ENCODE measurements around the gene ISM1.

DNA sequence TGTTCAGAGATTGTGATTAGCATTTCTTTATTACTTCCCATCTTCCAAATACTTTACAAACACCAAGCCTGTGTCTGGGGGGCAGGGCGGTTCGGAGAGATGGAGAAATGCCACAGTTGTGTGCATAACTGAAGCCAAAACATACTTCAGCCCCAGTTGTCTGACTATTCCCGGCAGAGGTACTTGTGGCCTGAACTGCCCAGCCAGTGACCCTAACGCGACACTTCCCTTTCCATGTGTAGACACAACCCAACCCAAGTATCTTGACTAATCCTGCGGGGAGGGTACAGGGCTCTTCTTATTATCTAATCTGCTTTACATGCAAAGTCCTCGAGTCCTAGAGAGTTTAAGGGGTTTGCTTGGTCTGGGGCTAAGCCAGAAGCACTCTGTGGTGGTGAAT is 46.2 kb downstream of the ISM1 start:
- no peak for TF ChIP-seq EZH2 (IDR thresholded peaks at IDR 0.05; ENCODE audit: borderline replicate concordance, low read depth, low read length, severe bottlenecking)
- TF ChIP-seq, protein P1, sequence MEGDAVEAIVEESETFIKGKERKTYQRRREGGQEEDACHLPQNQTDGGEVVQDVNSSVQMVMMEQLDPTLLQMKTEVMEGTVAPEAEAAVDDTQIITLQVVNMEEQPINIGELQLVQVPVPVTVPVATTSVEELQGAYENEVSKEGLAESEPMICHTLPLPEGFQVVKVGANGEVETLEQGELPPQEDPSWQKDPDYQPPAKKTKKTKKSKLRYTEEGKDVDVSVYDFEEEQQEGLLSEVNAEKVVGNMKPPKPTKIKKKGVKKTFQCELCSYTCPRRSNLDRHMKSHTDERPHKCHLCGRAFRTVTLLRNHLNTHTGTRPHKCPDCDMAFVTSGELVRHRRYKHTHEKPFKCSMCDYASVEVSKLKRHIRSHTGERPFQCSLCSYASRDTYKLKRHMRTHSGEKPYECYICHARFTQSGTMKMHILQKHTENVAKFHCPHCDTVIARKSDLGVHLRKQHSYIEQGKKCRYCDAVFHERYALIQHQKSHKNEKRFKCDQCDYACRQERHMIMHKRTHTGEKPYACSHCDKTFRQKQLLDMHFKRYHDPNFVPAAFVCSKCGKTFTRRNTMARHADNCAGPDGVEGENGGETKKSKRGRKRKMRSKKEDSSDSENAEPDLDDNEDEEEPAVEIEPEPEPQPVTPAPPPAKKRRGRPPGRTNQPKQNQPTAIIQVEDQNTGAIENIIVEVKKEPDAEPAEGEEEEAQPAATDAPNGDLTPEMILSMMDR (IDR thresholded peaks at IDR 0.05; ENCODE audit: borderline replicate concordance, extremely low read depth, low read length, poor library complexity, severe bottlenecking) = no peak
